ENCODE data around the gene ARFGAP1.

Gene ARFGAP1

GRCh38 chr20:63293456-63293855, 20.8 kb downstream of the ARFGAP1 start:
- ATAC-seq: no peak
- TF ChIP-seq ZFP30 (CRISPR knock-in tag; IDR thresholded peaks at IDR 0.05) (no peak), ZNF565 (CRISPR knock-in tag; conservative IDR thresholded peaks at IDR 0.05; ENCODE audit: low read depth) (no peak), OSR1 (CRISPR knock-in tag; IDR thresholded peaks at IDR 0.05) (no peak), ZC3H10 (CRISPR knock-in tag; IDR thresholded peaks at IDR 0.05) (no peak), ESRRG (CRISPR knock-in tag; IDR thresholded peaks at IDR 0.05) (no peak), ZFP3 (CRISPR knock-in tag; IDR thresholded peaks at IDR 0.05) (no peak), POU6F1 (CRISPR knock-in tag; IDR thresholded peaks at IDR 0.05; ENCODE audit: borderline replicate concordance, low read depth) (no peak), CSRNP3 (CRISPR knock-in tag; IDR thresholded peaks at IDR 0.05) (no peak), TCF4 (CRISPR knock-in tag; IDR thresholded peaks at IDR 0.05; ENCODE audit: borderline replicate concordance) (no peak), ZNF70 (CRISPR knock-in tag; IDR thresholded peaks at IDR 0.05) (no peak)
- TF ChIP-seq, protein P1, sequence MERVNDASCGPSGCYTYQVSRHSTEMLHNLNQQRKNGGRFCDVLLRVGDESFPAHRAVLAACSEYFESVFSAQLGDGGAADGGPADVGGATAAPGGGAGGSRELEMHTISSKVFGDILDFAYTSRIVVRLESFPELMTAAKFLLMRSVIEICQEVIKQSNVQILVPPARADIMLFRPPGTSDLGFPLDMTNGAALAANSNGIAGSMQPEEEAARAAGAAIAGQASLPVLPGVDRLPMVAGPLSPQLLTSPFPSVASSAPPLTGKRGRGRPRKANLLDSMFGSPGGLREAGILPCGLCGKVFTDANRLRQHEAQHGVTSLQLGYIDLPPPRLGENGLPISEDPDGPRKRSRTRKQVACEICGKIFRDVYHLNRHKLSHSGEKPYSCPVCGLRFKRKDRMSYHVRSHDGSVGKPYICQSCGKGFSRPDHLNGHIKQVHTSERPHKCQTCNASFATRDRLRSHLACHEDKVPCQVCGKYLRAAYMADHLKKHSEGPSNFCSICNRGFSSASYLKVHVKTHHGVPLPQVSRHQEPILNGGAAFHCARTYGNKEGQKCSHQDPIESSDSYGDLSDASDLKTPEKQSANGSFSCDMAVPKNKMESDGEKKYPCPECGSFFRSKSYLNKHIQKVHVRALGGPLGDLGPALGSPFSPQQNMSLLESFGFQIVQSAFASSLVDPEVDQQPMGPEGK (CRISPR knock-in tag; IDR thresholded peaks at IDR 0.05; ENCODE audit: borderline replicate concordance): no peak

GRCh38 chr20:63293871-63294535, 21.4 kb downstream of the ARFGAP1 start:
- TF ChIP-seq OSR1 (CRISPR knock-in tag; IDR thresholded peaks at IDR 0.05): no peak
- no peak for TF ChIP-seq PPARA (CRISPR knock-in tag; IDR thresholded peaks at IDR 0.05; ENCODE audit: borderline replicate concordance)
- no peak for TF ChIP-seq BACH2 (CRISPR knock-in tag; IDR thresholded peaks at IDR 0.05; ENCODE audit: borderline replicate concordance)
- no peak for TF ChIP-seq TCF4 (CRISPR knock-in tag; IDR thresholded peaks at IDR 0.05; ENCODE audit: borderline replicate concordance)
- no peak for TF ChIP-seq CSDC2 (CRISPR knock-in tag; IDR thresholded peaks at IDR 0.05)
- TF ChIP-seq RARB (CRISPR knock-in tag; IDR thresholded peaks at IDR 0.05): no peak
- no peak for TF ChIP-seq ZFP30 (CRISPR knock-in tag; IDR thresholded peaks at IDR 0.05)
- no peak for TF ChIP-seq TOX (CRISPR knock-in tag; IDR thresholded peaks at IDR 0.05; ENCODE audit: borderline replicate concordance)
- no peak for TF ChIP-seq POU6F1 (CRISPR knock-in tag; IDR thresholded peaks at IDR 0.05; ENCODE audit: borderline replicate concordance, low read depth)
- no peak for TF ChIP-seq CREB5 (CRISPR knock-in tag; IDR thresholded peaks at IDR 0.05; ENCODE audit: low read depth)
- TF ChIP-seq ZFP3 (CRISPR knock-in tag; IDR thresholded peaks at IDR 0.05): no peak
- TF ChIP-seq, protein P1 (CRISPR knock-in tag; IDR thresholded peaks at IDR 0.05; ENCODE audit: borderline replicate concordance): no peak
- TF ChIP-seq SNAI2 (CRISPR knock-in tag; IDR thresholded peaks at IDR 0.05): no peak
- no peak for TF ChIP-seq ZNF70 (CRISPR knock-in tag; IDR thresholded peaks at IDR 0.05)
- TF ChIP-seq, protein P2, sequence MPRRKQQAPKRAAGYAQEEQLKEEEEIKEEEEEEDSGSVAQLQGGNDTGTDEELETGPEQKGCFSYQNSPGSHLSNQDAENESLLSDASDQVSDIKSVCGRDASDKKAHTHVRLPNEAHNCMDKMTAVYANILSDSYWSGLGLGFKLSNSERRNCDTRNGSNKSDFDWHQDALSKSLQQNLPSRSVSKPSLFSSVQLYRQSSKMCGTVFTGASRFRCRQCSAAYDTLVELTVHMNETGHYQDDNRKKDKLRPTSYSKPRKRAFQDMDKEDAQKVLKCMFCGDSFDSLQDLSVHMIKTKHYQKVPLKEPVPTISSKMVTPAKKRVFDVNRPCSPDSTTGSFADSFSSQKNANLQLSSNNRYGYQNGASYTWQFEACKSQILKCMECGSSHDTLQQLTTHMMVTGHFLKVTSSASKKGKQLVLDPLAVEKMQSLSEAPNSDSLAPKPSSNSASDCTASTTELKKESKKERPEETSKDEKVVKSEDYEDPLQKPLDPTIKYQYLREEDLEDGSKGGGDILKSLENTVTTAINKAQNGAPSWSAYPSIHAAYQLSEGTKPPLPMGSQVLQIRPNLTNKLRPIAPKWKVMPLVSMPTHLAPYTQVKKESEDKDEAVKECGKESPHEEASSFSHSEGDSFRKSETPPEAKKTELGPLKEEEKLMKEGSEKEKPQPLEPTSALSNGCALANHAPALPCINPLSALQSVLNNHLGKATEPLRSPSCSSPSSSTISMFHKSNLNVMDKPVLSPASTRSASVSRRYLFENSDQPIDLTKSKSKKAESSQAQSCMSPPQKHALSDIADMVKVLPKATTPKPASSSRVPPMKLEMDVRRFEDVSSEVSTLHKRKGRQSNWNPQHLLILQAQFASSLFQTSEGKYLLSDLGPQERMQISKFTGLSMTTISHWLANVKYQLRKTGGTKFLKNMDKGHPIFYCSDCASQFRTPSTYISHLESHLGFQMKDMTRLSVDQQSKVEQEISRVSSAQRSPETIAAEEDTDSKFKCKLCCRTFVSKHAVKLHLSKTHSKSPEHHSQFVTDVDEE (CRISPR knock-in tag; IDR thresholded peaks at IDR 0.05): no peak
- no peak for TF ChIP-seq GLIS3 (CRISPR knock-in tag; IDR thresholded peaks at IDR 0.05)
- no peak for TF ChIP-seq ZC3H10 (CRISPR knock-in tag; IDR thresholded peaks at IDR 0.05)

More at GRCh38 chr20:63293871-63294535, 21.4 kb downstream of the ARFGAP1 start:
- no peak for ATAC-seq
